ENCODE data around the gene FUCA2. TPM values are rescaled to one million over a fixed set of nuclear protein-coding genes. Genes with fewer than 3 reads are reported as not detected.
"Not testable (repeated sequence)": the region's sequence is repeated elsewhere in the genome, so short reads cannot be mapped to it uniquely, and the experiment has no call there.

FUCA2 gene
- total RNA-seq, 1 donor from 2014 or later: 22.8 TPM

GRCh38 chr6:143476545-143476944 lies 35.0 kb downstream of the FUCA2 start:
- no peak overlapping the region for H3K4me3 Mint-ChIP-seq (ENCODE audit: low read depth)
- no peak for DNase-seq (ENCODE audit: low spot score)
- no peaks in the 10 kb centered on the region for H3K27me3 Mint-ChIP-seq (ENCODE audit: low read depth)
- H3K9me3 Mint-ChIP-seq: no peaks in the 10 kb centered on the region
- no peak overlapping the region for H3K27ac Mint-ChIP-seq
- no peaks in the 10 kb centered on the region for H3K4me1 Mint-ChIP-seq (ENCODE audit: low read depth)
- peaks cover 47% of the 10 kb centered on the region for H3K36me3 Mint-ChIP-seq (ENCODE audit: low read depth)
- intact Hi-C loops (cut with micrococcal nuclease): no loop called here

- Mint-ChIP-seq H3K27ac (no peak overlapping the region), H3K27me3 (ENCODE audit: low read depth) (no peaks in the 10 kb centered on the region), H3K36me3 (ENCODE audit: low read depth) (peaks cover 53% of the 10 kb centered on the region), H3K4me1 (ENCODE audit: low read depth) (no peaks in the 10 kb centered on the region), H3K4me3 (ENCODE audit: low read depth) (no peak overlapping the region), H3K9me3 (no peaks in the 10 kb centered on the region)
- intact Hi-C loops (cut with micrococcal nuclease): no loop called here
- no peak for DNase-seq (ENCODE audit: low spot score)
Observed at GRCh38 chr6:143471822-143472221, 39.7 kb downstream of the FUCA2 start.

DNA sequence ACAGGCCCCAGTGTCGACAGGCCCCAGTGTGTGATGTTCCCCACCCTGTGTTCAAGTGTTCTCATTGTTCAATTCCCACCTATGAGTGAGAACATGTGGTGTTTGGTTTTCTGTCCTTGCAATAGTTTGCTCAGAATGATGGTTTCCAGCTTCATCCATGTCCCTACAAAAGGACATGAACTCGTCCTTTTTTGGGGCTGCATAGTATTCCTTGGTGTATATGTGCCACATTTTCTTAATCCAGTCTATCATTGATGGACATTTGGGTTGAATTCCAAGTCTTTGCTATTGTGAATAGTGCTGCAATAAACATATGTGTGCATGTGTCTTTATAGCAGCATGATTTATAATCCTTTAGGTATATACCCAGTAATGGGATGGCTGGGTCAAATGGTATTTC lies 42.7 kb downstream of the FUCA2 start:
- peaks cover 41% of the 10 kb centered on the region for H3K36me3 Mint-ChIP-seq (ENCODE audit: low read depth)
- H3K4me1 Mint-ChIP-seq (ENCODE audit: low read depth); DNase-seq (ENCODE audit: low spot score); H3K27me3 Mint-ChIP-seq (ENCODE audit: low read depth); H3K4me3 Mint-ChIP-seq (ENCODE audit: low read depth); H3K27ac Mint-ChIP-seq; intact Hi-C loops (cut with micrococcal nuclease); H3K9me3 Mint-ChIP-seq: not testable (repeated sequence)

- DNase-seq (ENCODE audit: low spot score): no peak
- intact Hi-C loops (cut with micrococcal nuclease): no loop called here
- no peak overlapping the region for H3K4me3 Mint-ChIP-seq (ENCODE audit: low read depth)
- no peaks in the 10 kb centered on the region for H3K27me3 Mint-ChIP-seq (ENCODE audit: low read depth)
- H3K4me1 Mint-ChIP-seq (ENCODE audit: low read depth): no peaks in the 10 kb centered on the region
- H3K27ac Mint-ChIP-seq: no peak overlapping the region
- no peaks in the 10 kb centered on the region for H3K9me3 Mint-ChIP-seq
- peaks cover 37% of the 10 kb centered on the region for H3K36me3 Mint-ChIP-seq (ENCODE audit: low read depth)
Observed at GRCh38 chr6:143468026-143468425, 43.5 kb downstream of the FUCA2 start.

GRCh38 chr6:143465546-143465945 lies 46.0 kb downstream of the FUCA2 start:
- Mint-ChIP-seq H3K4me1 (ENCODE audit: low read depth) (no peaks in the 10 kb centered on the region), H3K27me3 (ENCODE audit: low read depth) (no peaks in the 10 kb centered on the region), H3K4me3 (ENCODE audit: low read depth) (no peak overlapping the region), H3K36me3 (ENCODE audit: low read depth) (peaks cover 41% of the 10 kb centered on the region), H3K9me3 (no peaks in the 10 kb centered on the region), H3K27ac (no peak overlapping the region)
- intact Hi-C loops (cut with micrococcal nuclease): no loop called here
- DNase-seq (ENCODE audit: low spot score): no peak

GRCh38 chr6:143457563-143458359 lies 53.8 kb downstream of the FUCA2 start:
- no peak overlapping the region for H3K27ac Mint-ChIP-seq
- peaks cover 11% of the 10 kb centered on the region for H3K4me1 Mint-ChIP-seq (ENCODE audit: low read depth)
- no peaks in the 10 kb centered on the region for H3K9me3 Mint-ChIP-seq
- peaks cover 27% of the 10 kb centered on the region for H3K36me3 Mint-ChIP-seq (ENCODE audit: low read depth)
- intact Hi-C loops (cut with micrococcal nuclease): loop anchor here (10.0 kb wide), 1 partner anchor 387 kb away; the partner anchor contains the start of gene LTV1
- H3K4me3 Mint-ChIP-seq (ENCODE audit: low read depth): no peak overlapping the region
- no peak for DNase-seq (ENCODE audit: low spot score)
- no peaks in the 10 kb centered on the region for H3K27me3 Mint-ChIP-seq (ENCODE audit: low read depth)

DNA sequence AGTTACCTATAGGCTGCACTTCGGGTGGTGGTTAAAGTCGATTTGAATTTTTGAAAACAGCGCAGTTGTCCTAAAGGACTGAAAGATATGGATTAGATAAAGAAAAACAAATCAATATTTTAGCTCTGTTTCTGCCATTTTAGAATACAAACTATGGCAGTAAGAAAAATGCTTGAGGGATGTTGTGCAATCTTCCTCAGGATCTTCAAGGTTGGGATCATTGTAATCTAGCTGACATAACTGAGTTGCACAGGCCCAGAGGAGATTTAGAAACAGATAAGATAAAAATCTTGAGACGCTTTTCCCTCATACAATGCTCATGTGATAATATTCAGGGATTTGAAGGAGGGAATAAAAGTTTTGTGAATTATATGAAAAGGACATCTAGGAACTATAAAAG lies 60.0 kb downstream of the FUCA2 start:
- no peak for DNase-seq (ENCODE audit: low spot score)
- Mint-ChIP-seq H3K36me3 (ENCODE audit: low read depth) (peaks cover 23% of the 10 kb centered on the region), H3K27ac (peak overlapping the region; percentile 97), H3K4me3 (ENCODE audit: low read depth) (peak overlapping the region; percentile 94), H3K9me3 (no peaks in the 10 kb centered on the region), H3K27me3 (ENCODE audit: low read depth) (no peaks in the 10 kb centered on the region), H3K4me1 (ENCODE audit: low read depth) (peaks cover 31% of the 10 kb centered on the region)
- intact Hi-C loops (cut with micrococcal nuclease): loop anchor here (2.0 to 10.0 kb wide), 2 partner anchors 59 to 393 kb away; partner anchors contain the start of genes FUCA2 and LTV1

GRCh38 chr6:143450453-143451371 lies 60.8 kb downstream of the FUCA2 start, which contains the start of the genes ADAT2 and PEX3:
TSS of gene ADAT2 (minus strand) at chr6:143450695. CDS start at chr6:143450658, 37 bp downstream.
TSS of gene PEX3 (plus strand) at chr6:143450805. CDS start at chr6:143451043, 238 bp downstream.
- DNase-seq (ENCODE audit: low spot score): peak; percentile 93
- intact Hi-C loops (cut with micrococcal nuclease): loop anchor here (1.0 to 10.0 kb wide), 6 partner anchors 9 to 645 kb away; partner anchors contain the start of genes FUCA2, HIVEP2, LTV1 and SF3B5
- peak within 1 kb of the TSS; percentile 94 for H3K4me3 Mint-ChIP-seq (ENCODE audit: low read depth)
- no peaks in the 10 kb centered on the region for H3K9me3 Mint-ChIP-seq
- peaks cover 36% of the 10 kb centered on the region for H3K4me1 Mint-ChIP-seq (ENCODE audit: low read depth)
- peak within 1 kb of the TSS; percentile 97 for H3K27ac Mint-ChIP-seq
- no peaks in the 10 kb centered on the region for H3K27me3 Mint-ChIP-seq (ENCODE audit: low read depth)
- peaks cover 24% of the 10 kb centered on the region for H3K36me3 Mint-ChIP-seq (ENCODE audit: low read depth)

DNA sequence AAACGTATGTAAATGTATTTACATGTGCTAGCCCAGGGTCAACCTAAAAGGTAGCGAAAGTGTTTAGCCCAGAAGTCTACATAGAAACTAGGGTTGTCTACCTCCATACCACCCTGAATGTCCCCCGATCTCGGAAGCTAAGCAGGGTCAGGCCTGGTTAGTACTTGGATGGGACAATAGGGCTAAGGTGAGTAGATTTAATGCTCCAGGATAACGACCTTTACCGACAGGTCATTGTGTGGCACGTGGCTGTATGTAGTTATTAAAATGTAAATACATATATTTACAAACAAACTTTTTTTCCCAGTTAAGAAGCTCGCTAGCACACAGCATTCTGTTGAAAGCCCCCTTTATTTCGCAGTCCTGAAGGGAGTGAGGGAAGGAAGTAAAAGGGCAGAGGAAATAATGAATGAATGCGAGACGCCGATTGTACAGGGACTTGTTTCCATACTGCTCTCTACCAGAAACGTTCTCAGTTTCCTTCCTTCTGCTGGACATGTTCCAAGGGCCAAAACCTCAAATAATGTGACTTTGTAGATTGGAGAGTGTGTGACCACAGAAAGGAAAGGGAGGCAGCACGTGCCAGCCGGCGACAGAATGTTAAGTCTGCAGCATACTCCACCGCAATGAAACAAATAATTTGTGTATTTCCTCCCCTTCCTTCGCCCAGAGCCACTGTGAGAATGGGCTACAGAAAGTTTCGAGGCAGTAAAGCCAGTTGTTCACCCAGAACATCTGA lies 61.6 kb downstream of the FUCA2 start:
- H3K9me3 Mint-ChIP-seq: no peaks in the 10 kb centered on the region
- H3K27ac Mint-ChIP-seq: peak overlapping the region; percentile 97
- peaks cover 39% of the 10 kb centered on the region for H3K4me1 Mint-ChIP-seq (ENCODE audit: low read depth)
- intact Hi-C loops (cut with micrococcal nuclease): loop anchor here (1.0 to 10.0 kb wide), 8 partner anchors 9 to 645 kb away; partner anchors contain the start of genes FUCA2, HIVEP2, LTV1 and SF3B5
- no peaks in the 10 kb centered on the region for H3K27me3 Mint-ChIP-seq (ENCODE audit: low read depth)
- peak; percentile 36 for DNase-seq (ENCODE audit: low spot score)
- peaks cover 31% of the 10 kb centered on the region for H3K36me3 Mint-ChIP-seq (ENCODE audit: low read depth)
- H3K4me3 Mint-ChIP-seq (ENCODE audit: low read depth): peak overlapping the region; percentile 94

- intact Hi-C loops (cut with micrococcal nuclease): loop anchor here (5.0 to 10.0 kb wide), 2 partner anchors 358 to 594 kb away; no protein-coding TSS in a partner anchor
- DNase-seq (ENCODE audit: low spot score): no peak
- Mint-ChIP-seq H3K36me3 (ENCODE audit: low read depth) (peaks cover 37% of the 10 kb centered on the region), H3K27ac (peak overlapping the region; percentile 97), H3K4me1 (ENCODE audit: low read depth) (peaks cover 42% of the 10 kb centered on the region), H3K4me3 (ENCODE audit: low read depth) (peak overlapping the region; percentile 94), H3K27me3 (ENCODE audit: low read depth) (no peaks in the 10 kb centered on the region), H3K9me3 (no peaks in the 10 kb centered on the region)
Observed at GRCh38 chr6:143449082-143449713, 62.3 kb downstream of the FUCA2 start.

DNA sequence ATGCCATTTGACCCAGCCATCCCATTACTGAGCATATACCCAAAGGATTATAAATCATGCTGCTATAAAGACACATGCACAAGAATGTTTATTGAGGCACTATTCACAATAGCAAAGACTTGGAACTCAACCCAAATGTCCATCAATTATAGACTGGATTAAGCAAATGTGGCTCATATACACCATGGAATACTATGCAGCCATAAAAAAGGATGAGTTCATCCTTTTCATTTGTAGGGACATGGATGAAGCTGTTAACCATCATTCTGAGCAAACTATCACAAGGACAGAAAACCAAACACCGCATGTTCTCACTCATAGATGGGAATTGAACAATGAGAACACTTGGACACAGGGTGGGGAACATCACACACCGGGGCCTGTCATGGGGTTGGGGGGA lies 63.7 kb downstream of the FUCA2 start:
- peaks cover 42% of the 10 kb centered on the region for H3K4me1 Mint-ChIP-seq (ENCODE audit: low read depth)
- intact Hi-C loops (cut with micrococcal nuclease): loop anchor here (5.0 to 10.0 kb wide), 2 partner anchors 359 to 593 kb away; no protein-coding TSS in a partner anchor
- H3K4me3 Mint-ChIP-seq (ENCODE audit: low read depth): peak overlapping the region; percentile 21
- H3K27ac Mint-ChIP-seq; DNase-seq (ENCODE audit: low spot score); H3K9me3 Mint-ChIP-seq; H3K27me3 Mint-ChIP-seq (ENCODE audit: low read depth): not testable (repeated sequence)
- H3K36me3 Mint-ChIP-seq (ENCODE audit: low read depth): peaks cover 41% of the 10 kb centered on the region
